ENCODE results near the gene PPP2R1B. TPM values are rescaled to one million over a fixed set of nuclear protein-coding genes. Genes with fewer than 3 reads are reported as not detected.
"Not testable (repeated sequence)": the region's sequence is repeated elsewhere in the genome, so short reads cannot be mapped to it uniquely, and the experiment has no call there.

The PPP2R1B gene
- total RNA-seq, 1 donor from 2014 or later = 6.5 TPM

DNA sequence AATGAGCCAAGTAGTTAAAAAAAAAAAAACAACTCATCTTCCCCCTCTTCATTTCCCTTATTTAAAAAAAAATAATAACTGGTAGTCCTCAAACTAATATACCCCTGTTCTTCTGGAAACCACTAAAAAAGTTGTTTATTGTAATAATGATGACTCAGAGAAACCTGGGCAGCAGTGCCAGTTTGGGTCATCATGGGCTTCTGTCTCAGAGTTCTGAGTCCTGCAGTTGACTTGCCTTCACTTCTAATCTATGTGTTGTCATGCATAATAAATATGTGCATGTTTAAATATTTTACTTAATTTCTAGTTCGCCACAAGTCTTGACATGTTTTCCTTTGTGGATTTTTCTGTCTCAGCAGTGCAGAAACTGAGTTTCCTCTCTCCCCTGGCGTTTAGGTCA lies 46.8 kb downstream of the PPP2R1B start:
- intact Hi-C loops (cut with micrococcal nuclease) = no loop called here
- H3K9me3 ChIP-seq (replicated peaks) = no peaks in the 10 kb centered on the region
- H3K27ac ChIP-seq (replicated peaks) = no peak overlapping the region
- TF ChIP-seq, protein P1, sequence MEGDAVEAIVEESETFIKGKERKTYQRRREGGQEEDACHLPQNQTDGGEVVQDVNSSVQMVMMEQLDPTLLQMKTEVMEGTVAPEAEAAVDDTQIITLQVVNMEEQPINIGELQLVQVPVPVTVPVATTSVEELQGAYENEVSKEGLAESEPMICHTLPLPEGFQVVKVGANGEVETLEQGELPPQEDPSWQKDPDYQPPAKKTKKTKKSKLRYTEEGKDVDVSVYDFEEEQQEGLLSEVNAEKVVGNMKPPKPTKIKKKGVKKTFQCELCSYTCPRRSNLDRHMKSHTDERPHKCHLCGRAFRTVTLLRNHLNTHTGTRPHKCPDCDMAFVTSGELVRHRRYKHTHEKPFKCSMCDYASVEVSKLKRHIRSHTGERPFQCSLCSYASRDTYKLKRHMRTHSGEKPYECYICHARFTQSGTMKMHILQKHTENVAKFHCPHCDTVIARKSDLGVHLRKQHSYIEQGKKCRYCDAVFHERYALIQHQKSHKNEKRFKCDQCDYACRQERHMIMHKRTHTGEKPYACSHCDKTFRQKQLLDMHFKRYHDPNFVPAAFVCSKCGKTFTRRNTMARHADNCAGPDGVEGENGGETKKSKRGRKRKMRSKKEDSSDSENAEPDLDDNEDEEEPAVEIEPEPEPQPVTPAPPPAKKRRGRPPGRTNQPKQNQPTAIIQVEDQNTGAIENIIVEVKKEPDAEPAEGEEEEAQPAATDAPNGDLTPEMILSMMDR (IDR thresholded peaks at IDR 0.05; ENCODE audit: borderline replicate concordance) = no peak
- H3K4me1 ChIP-seq = peaks cover 27% of the 10 kb centered on the region
- no peaks in the 10 kb centered on the region for H3K27me3 ChIP-seq (ENCODE audit: low read depth)
- no peak for DNase-seq
- H3K36me3 ChIP-seq = peaks cover 71% of the 10 kb centered on the region
- no peak overlapping the region for H3K4me3 ChIP-seq

DNA sequence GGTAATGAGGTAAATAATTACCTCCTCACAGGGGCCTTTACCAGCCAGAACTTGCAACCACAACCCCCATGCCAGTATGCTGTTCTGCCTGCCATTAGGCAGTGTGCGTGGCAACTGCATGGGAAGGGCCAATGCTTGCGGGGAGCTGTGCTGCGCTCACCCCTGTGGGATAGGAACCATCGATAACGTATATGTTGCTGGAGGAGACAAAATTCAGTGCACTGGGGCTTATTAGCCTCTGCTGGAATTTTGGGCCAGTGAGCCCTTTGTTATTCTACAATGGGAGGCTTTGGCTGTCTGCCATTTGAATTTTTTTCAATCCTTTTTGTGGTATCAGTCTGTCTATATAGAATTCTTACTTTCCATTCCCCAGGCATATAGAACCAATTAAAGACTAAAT lies 47.3 kb downstream of the PPP2R1B start:
- H3K27ac ChIP-seq (replicated peaks) = peak overlapping the region; percentile 31
- H3K36me3 ChIP-seq = peaks cover 66% of the 10 kb centered on the region
- intact Hi-C loops (cut with micrococcal nuclease) = no loop called here
- no peaks in the 10 kb centered on the region for H3K27me3 ChIP-seq (ENCODE audit: low read depth)
- H3K9me3 ChIP-seq (replicated peaks) = no peaks in the 10 kb centered on the region
- no peak overlapping the region for H3K4me3 ChIP-seq
- no peak for DNase-seq
- TF ChIP-seq, protein P1 (IDR thresholded peaks at IDR 0.05; ENCODE audit: borderline replicate concordance) = no peak
- H3K4me1 ChIP-seq = peaks cover 27% of the 10 kb centered on the region

DNA sequence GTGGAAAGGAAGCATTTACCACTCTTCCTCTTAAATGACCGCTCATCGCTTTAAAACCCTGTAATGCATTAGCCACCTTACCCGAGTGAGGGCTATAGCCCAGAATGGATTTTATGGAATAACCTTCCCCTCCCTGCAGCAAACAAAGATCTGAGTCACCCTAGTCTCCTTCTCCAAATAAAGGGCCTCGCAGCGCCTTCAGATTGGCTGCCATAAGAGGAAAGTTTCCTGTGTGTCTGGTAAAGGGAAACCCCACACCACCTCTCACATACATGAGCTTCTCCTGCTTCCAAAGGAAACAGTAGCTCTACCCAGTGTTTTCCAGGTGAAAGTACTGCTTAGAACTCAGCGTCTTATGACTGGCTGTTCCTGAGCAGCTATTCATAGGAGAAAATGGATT lies 47.8 kb downstream of the PPP2R1B start:
- H3K36me3 ChIP-seq = peaks cover 65% of the 10 kb centered on the region
- TF ChIP-seq, protein P1 (IDR thresholded peaks at IDR 0.05; ENCODE audit: borderline replicate concordance) = no peak
- H3K4me3 ChIP-seq = no peak overlapping the region
- intact Hi-C loops (cut with micrococcal nuclease) = no loop called here
- H3K4me1 ChIP-seq = peaks cover 27% of the 10 kb centered on the region
- DNase-seq = no peak
- H3K27me3 ChIP-seq (ENCODE audit: low read depth) = no peaks in the 10 kb centered on the region
- H3K9me3 ChIP-seq (replicated peaks) = no peaks in the 10 kb centered on the region
- no peak overlapping the region for H3K27ac ChIP-seq (replicated peaks)

DNA sequence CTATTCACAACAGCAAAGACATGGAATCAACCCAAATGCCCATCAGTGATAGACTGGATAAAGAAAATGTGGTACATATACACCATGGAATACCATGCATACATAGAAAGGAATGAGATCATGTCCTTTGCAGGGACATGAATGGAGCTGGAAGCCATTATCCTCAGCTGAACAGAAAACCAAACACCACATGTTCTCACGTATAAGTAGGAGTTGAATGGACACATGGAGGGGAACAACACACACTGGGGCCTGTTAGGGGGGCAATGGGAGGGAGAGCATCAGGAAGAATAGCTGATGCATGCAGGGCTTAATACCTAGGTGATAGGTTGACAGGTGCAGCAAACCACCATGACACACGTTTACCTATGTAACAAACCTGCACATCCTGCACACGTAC lies 48.5 kb downstream of the PPP2R1B start:
- H3K27ac ChIP-seq (replicated peaks); DNase-seq; H3K27me3 ChIP-seq (ENCODE audit: low read depth); H3K4me3 ChIP-seq; H3K9me3 ChIP-seq (replicated peaks); intact Hi-C loops (cut with micrococcal nuclease): not testable (repeated sequence)
- H3K36me3 ChIP-seq = peaks cover 65% of the 10 kb centered on the region
- H3K4me1 ChIP-seq = peaks cover 27% of the 10 kb centered on the region

DNA sequence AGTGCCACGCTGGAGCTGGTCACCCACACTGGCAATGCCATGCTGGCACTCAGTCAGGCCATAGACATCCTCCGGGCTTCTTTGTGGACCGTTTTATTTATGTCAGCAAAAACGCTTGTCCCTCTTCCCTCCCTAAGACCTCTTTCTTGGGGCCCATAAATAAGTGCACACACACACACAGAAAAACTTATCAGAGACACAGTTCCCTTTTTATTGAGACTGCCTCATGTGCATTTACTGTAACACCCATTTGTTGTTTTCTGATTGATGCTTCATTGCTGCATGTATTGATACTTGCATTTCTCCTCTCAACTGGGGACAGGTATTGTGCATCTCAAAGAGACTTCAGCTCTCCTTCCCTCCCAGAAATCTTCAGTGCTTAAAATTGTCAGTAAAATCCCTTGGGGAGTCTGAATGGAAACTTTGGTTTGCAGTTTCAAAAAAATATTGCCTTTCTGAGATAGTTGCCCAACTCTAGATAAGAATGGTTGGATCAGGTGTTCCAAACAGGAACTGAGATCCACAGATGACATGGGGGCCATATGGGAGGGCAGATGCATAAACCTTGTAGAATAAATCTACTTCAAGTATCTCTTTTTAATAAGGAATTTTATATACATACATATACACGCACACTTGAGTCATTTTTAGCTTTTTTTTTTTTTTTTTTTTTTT lies 50.9 kb downstream of the PPP2R1B start:
- Histone ChIP-seq H3K27ac (replicated peaks) (no peak overlapping the region), H3K27me3 (ENCODE audit: low read depth) (no peaks in the 10 kb centered on the region), H3K4me1 (peaks cover 18% of the 10 kb centered on the region), H3K9me3 (replicated peaks) (no peaks in the 10 kb centered on the region), H3K36me3 (peaks cover 55% of the 10 kb centered on the region), H3K4me3 (no peak overlapping the region)
- no peak for DNase-seq
- intact Hi-C loops (cut with micrococcal nuclease) = no loop called here
- TF ChIP-seq, protein P1 (IDR thresholded peaks at IDR 0.05; ENCODE audit: borderline replicate concordance) = no peak

DNA sequence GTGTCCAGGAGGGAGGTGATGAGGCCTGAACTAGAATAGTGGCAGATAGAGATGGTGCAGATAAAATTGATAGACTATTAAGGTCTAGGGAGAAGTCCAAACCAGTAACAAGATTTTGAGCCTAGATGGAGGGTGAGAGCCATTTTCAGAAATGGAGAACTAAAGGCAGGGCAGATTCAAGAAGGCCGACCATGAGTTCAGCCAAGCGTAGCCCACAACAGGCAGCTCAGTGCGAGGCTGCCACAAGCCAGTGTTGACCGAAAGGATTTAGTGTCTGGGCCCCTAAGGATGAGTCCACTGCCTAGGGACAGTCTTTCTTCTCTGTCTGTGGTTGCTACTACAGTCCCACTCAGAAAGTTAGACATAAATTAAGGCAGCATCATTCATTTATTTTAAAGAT lies 51.7 kb downstream of the PPP2R1B start:
- TF ChIP-seq, protein P1 (IDR thresholded peaks at IDR 0.05; ENCODE audit: borderline replicate concordance) = no peak
- Histone ChIP-seq H3K27ac (replicated peaks) (no peak overlapping the region), H3K4me3 (no peak overlapping the region), H3K27me3 (ENCODE audit: low read depth) (no peaks in the 10 kb centered on the region), H3K4me1 (peaks cover 16% of the 10 kb centered on the region), H3K9me3 (replicated peaks) (no peaks in the 10 kb centered on the region), H3K36me3 (peaks cover 54% of the 10 kb centered on the region)
- intact Hi-C loops (cut with micrococcal nuclease) = no loop called here
- DNase-seq = no peak
